Psoas muscle (tissue), 8 donors: ENCODE data around the gene ADARB1. TPM values are rescaled to one million over a fixed set of nuclear protein-coding genes. Genes with fewer than 3 reads are reported as not detected.

ENCODE experiments used
- ATAC-seq, 4 donors: fragments of 200-7000 bp; cut with Tn5 transposase; one replicate each; pipeline ENCODE4 v1.9.1; 2020; ENCODE audit warnings: moderate library complexity in 3 of 4, mild to moderate bottlenecking in 2 of 4
- DNase-seq, 2 donors: peaks; one replicate each; pipeline ENCODE4 v3.0.0-alpha.2; 2020
- H3K27ac ChIP-seq: fragments of 200-600 bp; one replicate; pipeline ENCODE4 v1.8.0; 2022
- H3K27me3 ChIP-seq, 3 donors: fragments of 200-600 bp in 1 of 3; one replicate each; pipeline versions ENCODE4 v1.6.1 to v1.8.0; 2013 to 2022; ENCODE audit warnings: low read length in 2 of 3, mild to moderate bottlenecking in 2 of 3, moderate library complexity in 1 of 3; ENCODE audit not compliant: insufficient read depth in 3 of 3
- H3K36me3 ChIP-seq, 2 donors: fragments of 200-600 bp in 1 of 2; one replicate each; pipeline versions ENCODE4 v1.6.1 to v1.8.0; 2013 to 2022; ENCODE audit warnings: low read depth in 1 of 2, mild to moderate bottlenecking in 1 of 2, moderate library complexity in 1 of 2; ENCODE audit not compliant: insufficient read depth in 1 of 2
- H3K4me1 ChIP-seq: fragments of 200-600 bp; one replicate; pipeline ENCODE4 v1.8.0; 2022
- H3K4me3 ChIP-seq: fragments of 200-600 bp; one replicate; pipeline ENCODE4 v1.8.0; 2022; ENCODE audit warnings: mild to moderate bottlenecking
- H3K9me3 ChIP-seq: fragments of 200-600 bp; one replicate; pipeline ENCODE4 v1.8.0; 2022
- CTCF ChIP-seq: fragments of 200-600 bp; IDR thresholded peaks from one replicate; pipeline ENCODE4 v1.8.0; 2022; ENCODE audit warnings: antibody characterized with exemption
- WGBS, 3 donors: extraction: QIAGEN DNeasy Blood & Tissue Kit; methylation state at CpG; one replicate each; pipeline versions ENCODE4 v1.1.6 to v1.1.7; 2013; 5-methylcytosine and 5-hydroxymethylcytosine counted together
- intact Hi-C, 2 donors: fragments of 100-400 bp; cut with DNase I; formaldehyde crosslinking; loops; one replicate each; pipeline versions ENCODE4 v1.11.0 to v1.14.2; 2022
- polyA plus RNA-seq, 3 donors: library from polyadenylated mRNA; stranded (reverse); fragments of 200-250 nt; gene quantifications; one replicate each; pipeline ENCODE4 v1.2.3, GENCODE V29; 2013
- total RNA-seq, 4 donors: library from RNA; stranded (reverse); fragmentation: NEBNext Ultra II Directional in 2 of 4; extraction: Animal tissue kit (Norgen Biotek cat#: 25700) in 2 of 4; gene quantifications; one replicate each; pipeline versions ENCODE4 v1.2.1 to v1.2.4, GENCODE V29; 2021 to 2023
- donor health status: healthy with polysubstance abuse.
- donor health status: DM: no; HTN: no; CAD: no; lungs with moderate emphysema.
- donor health status: Bipolar disorder and iron deficiency.
- donor health status: healthy.
- donor health status: DM: yes; HTN: yes; CAD: no.
- donor health status: DM: no; HTN: no; CAD: no.
- donor health status: DM: no; HTN: no; CAD: no.
- donor health status: DM: yes; HTN: yes; CAD: no.

Gene ADARB1
- total and polyA plus RNA-seq, 7 donors = 3.8 to 22.7 (median 6.9) TPM

GRCh38 chr21:45169001-45169400, 94.6 kb downstream of the ADARB1 start:
- intact Hi-C loops = no loop called here
- WGBS, 3 donors = 52 to 63% (median 56%) methylated on average over 7 of the region's 7 CpGs
- H3K4me3 ChIP-seq = no peak overlapping the region
- H3K36me3 ChIP-seq = peaks cover 0 to 15% of the 10 kb centered on the region in 2 donors
- peak in 2 of 4 donors; percentile 3 to 23 for ATAC-seq
- no peak for TF ChIP-seq CTCF
- peak overlapping the region; percentile 67 for H3K27ac ChIP-seq
- peaks cover 32% of the 10 kb centered on the region for H3K4me1 ChIP-seq
- no peaks in the 10 kb centered on the region for H3K9me3 ChIP-seq
- DNase-seq = no peak
- no peaks in the 10 kb centered on the region for H3K27me3 ChIP-seq

- Histone ChIP-seq H3K9me3 (no peaks in the 10 kb centered on the region), H3K4me1 (peaks cover 26% of the 10 kb centered on the region), H3K36me3 (peaks cover 0 to 15% of the 10 kb centered on the region in 2 donors), H3K4me3 (no peak overlapping the region), H3K27me3 (no peaks in the 10 kb centered on the region), H3K27ac (peak overlapping the region; percentile 67)
- no peak for ATAC-seq
- intact Hi-C loops = no loop called here
- WGBS, 3 donors = 43 to 64% (median 48%) methylated on average over 6 of the region's 6 CpGs
- no peak for DNase-seq
- no peak for TF ChIP-seq CTCF
Observed at GRCh38 chr21:45169682-45170081, 95.3 kb downstream of the ADARB1 start.

GRCh38 chr21:45170987-45171386, 96.6 kb downstream of the ADARB1 start:
- Histone ChIP-seq H3K4me1 (peaks cover 26% of the 10 kb centered on the region), H3K9me3 (no peaks in the 10 kb centered on the region), H3K4me3 (no peak overlapping the region), H3K27me3 (no peaks in the 10 kb centered on the region), H3K27ac (no peak overlapping the region), H3K36me3 (peaks cover 0 to 17% of the 10 kb centered on the region in 2 donors)
- DNase-seq (no peak), ATAC-seq (no peak)
- WGBS, 3 donors = 92 to 95% (median 95%) methylated on average over 8 of the region's 8 CpGs
- TF ChIP-seq CTCF = no peak
- intact Hi-C loops = no loop called here

GRCh38 chr21:45172420-45172819, 98.0 kb downstream of the ADARB1 start:
- H3K9me3 ChIP-seq = no peaks in the 10 kb centered on the region
- H3K36me3 ChIP-seq = peaks cover 0 to 32% of the 10 kb centered on the region in 2 donors
- DNase-seq (no peak), ATAC-seq (no peak)
- no peak overlapping the region for H3K27ac ChIP-seq
- TF ChIP-seq CTCF = no peak
- WGBS, 3 donors = 95 to 97% (median 97%) methylated on average over 10 of the region's 10 CpGs
- H3K4me3 ChIP-seq = no peak overlapping the region
- intact Hi-C loops = no loop called here
- H3K27me3 ChIP-seq = no peaks in the 10 kb centered on the region
- peaks cover 20% of the 10 kb centered on the region for H3K4me1 ChIP-seq

- Histone ChIP-seq H3K27me3 (no peaks in the 10 kb centered on the region), H3K9me3 (no peaks in the 10 kb centered on the region), H3K4me3 (no peak overlapping the region), H3K27ac (no peak overlapping the region), H3K4me1 (no peaks in the 10 kb centered on the region), H3K36me3 (peaks cover 0 to 53% of the 10 kb centered on the region in 2 donors)
- 94 to 95% (median 95%) methylated on average over 12 of the region's 12 CpGs for WGBS, 3 donors
- DNase-seq (no peak), ATAC-seq (no peak)
- TF ChIP-seq CTCF = no peak
- intact Hi-C loops = no loop called here
Observed at GRCh38 chr21:45175326-45176095, 101.1 kb downstream of the ADARB1 start.
